Pons (tissue), 1 donor: ENCODE data around the gene PCGF5.
"Not testable (repeated sequence)": the region's sequence is repeated elsewhere in the genome, so short reads cannot be mapped to it uniquely, and the experiment has no call there.

Source experiments
- DNase-seq: peaks from one replicate; pipeline ENCODE4 v3.0.0-alpha.2; 2016; ENCODE audit warnings: low spot score

PCGF5 gene

GRCh38 chr10:91220194-91220953 is at the start of gene PCGF5:
TSS of gene PCGF5 (plus strand) at chr10:91220663. CDS start at chr10:91222872, 2,209 bp downstream.
- peak; percentile 85 for DNase-seq

GRCh38 chr10:91171485-91171884 is 49.0 kb upstream of the PCGF5 start:
- no peak for DNase-seq

GRCh38 chr10:91172348-91172747 is 48.1 kb upstream of the PCGF5 start:
- no peak for DNase-seq

- no peak for DNase-seq
Observed at GRCh38 chr10:91185239-91185875, 35.1 kb upstream of the PCGF5 start.

- no peak for DNase-seq
Observed at GRCh38 chr10:91187156-91187555, 33.3 kb upstream of the PCGF5 start.

GRCh38 chr10:91188010-91188409 is 32.5 kb upstream of the PCGF5 start:
- DNase-seq, result not testable (repeated sequence)

GRCh38 chr10:91188889-91189288 is 31.6 kb upstream of the PCGF5 start:
- no peak for DNase-seq

GRCh38 chr10:91190388-91190870 is 30.0 kb upstream of the PCGF5 start:
- DNase-seq, result no peak

- peak; percentile 81 for DNase-seq
Observed at GRCh38 chr10:91190876-91191583, 29.4 kb upstream of the PCGF5 start.

GRCh38 chr10:91191584-91191919 is 28.9 kb upstream of the PCGF5 start:
- DNase-seq, result peak; percentile 17

- no peak for DNase-seq
Observed at GRCh38 chr10:91194497-91195179, 25.8 kb upstream of the PCGF5 start.

GRCh38 chr10:91196268-91197048 is 24.0 kb upstream of the PCGF5 start:
- DNase-seq, result no peak

GRCh38 chr10:91197127-91197526 is 23.3 kb upstream of the PCGF5 start:
- no peak for DNase-seq

GRCh38 chr10:91198781-91199180 is 21.7 kb upstream of the PCGF5 start:
- peak; percentile 31 for DNase-seq

GRCh38 chr10:91200314-91201212 is 19.9 kb upstream of the PCGF5 start:
- DNase-seq, result no peak

GRCh38 chr10:91201213-91201996 is 19.1 kb upstream of the PCGF5 start:
- DNase-seq, result no peak

- no peak for DNase-seq
Observed at GRCh38 chr10:91206427-91206826, 14.0 kb upstream of the PCGF5 start.

- no peak for DNase-seq
Observed at GRCh38 chr10:91206837-91207474, 13.5 kb upstream of the PCGF5 start.

- DNase-seq, result no peak
Observed at GRCh38 chr10:91208642-91209041, 11.8 kb upstream of the PCGF5 start.
